Endothelial cell (in vitro differentiated cells): ENCODE data around the gene KRT4. TPM values are rescaled to one million over a fixed set of nuclear protein-coding genes. Genes with fewer than 3 reads are reported as not detected.

Source experiments
- DNase-seq: peaks from one replicate; pipeline ENCODE4 v3.0.0; 2021; ENCODE audit warnings: low spot score
- H3K27ac Mint-ChIP-seq: one replicate; pipeline ENCODE4 v1.8.0; 2021; ENCODE audit warnings: mixed read lengths, inconsistent platforms; ENCODE audit not compliant: unreplicated experiment
- H3K27me3 Mint-ChIP-seq: one replicate; pipeline ENCODE4 v1.8.0; 2021; ENCODE audit warnings: mild to moderate bottlenecking, moderate library complexity, mixed read lengths, inconsistent platforms; ENCODE audit not compliant: unreplicated experiment
- H3K36me3 Mint-ChIP-seq: one replicate; pipeline ENCODE4 v1.8.0; 2021; ENCODE audit warnings: mild to moderate bottlenecking, low read depth, mixed read lengths, inconsistent platforms; ENCODE audit not compliant: unreplicated experiment
- H3K4me1 Mint-ChIP-seq: one replicate; pipeline ENCODE4 v1.8.0; 2021; ENCODE audit warnings: mild to moderate bottlenecking, mixed read lengths, inconsistent platforms; ENCODE audit not compliant: unreplicated experiment
- H3K4me3 Mint-ChIP-seq: one replicate; pipeline ENCODE4 v1.8.0; 2021; ENCODE audit warnings: mild to moderate bottlenecking, mixed read lengths, inconsistent platforms; ENCODE audit not compliant: unreplicated experiment
- H3K9me3 Mint-ChIP-seq: one replicate; pipeline ENCODE4 v1.8.0; 2021; ENCODE audit warnings: mixed read lengths, inconsistent platforms; ENCODE audit not compliant: unreplicated experiment
- total RNA-seq: library from RNA; stranded (reverse); fragmentation: NEBNext Ultra II Directional; extraction: Animal tissue kit (Norgen Biotek cat#: 25700); gene quantifications from one replicate; pipeline ENCODE4 v1.2.1, GENCODE V29; 2021; ENCODE audit not compliant: unreplicated experiment
- TF ChIP-seq, protein P1 (sequence below): fragments of 200-600 bp; sonication (generic); IDR thresholded peaks from one replicate; pipeline ENCODE4 v1.5.0; 2021; ENCODE audit warnings: antibody characterized with exemption; ENCODE audit not compliant: unreplicated experiment

KRT4 gene
- total RNA-seq, 1 donor from 2014 or later, result not detected

DNA sequence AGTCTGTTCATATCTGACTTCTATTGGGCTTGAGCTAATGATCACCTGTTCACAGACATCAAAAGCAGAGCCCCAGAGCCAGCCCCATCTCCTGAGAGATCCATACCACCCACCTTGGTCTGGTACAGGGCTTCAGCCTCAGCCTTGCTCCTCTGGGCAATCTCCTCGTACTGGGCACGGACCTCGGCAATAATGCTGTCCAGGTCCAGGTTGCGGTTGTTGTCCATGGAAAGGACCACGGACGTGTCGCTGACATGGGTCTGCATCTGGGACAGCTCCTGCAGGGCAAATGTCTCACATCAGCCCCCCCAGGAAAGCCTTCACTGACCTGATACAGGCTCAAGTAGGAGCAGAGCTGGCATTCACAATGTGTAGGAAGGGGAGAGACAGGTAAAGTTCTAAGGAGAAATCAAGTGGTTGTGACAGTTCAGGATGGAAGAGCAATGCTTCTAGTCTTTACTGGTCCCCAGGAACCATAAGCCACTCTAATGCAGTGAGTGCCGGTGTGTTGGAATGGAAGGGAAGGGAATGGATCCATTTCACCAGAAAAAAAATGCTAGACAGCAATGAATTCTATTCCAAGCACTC lies 5.2 kb downstream of the KRT4 start:
- Mint-ChIP-seq H3K4me3 (no peak overlapping the region), H3K27ac (no peak overlapping the region), H3K9me3 (no peaks in the 10 kb centered on the region), H3K4me1 (no peaks in the 10 kb centered on the region), H3K27me3 (peaks cover 2% of the 10 kb centered on the region), H3K36me3 (no peaks in the 10 kb centered on the region)
- TF ChIP-seq, protein P1, sequence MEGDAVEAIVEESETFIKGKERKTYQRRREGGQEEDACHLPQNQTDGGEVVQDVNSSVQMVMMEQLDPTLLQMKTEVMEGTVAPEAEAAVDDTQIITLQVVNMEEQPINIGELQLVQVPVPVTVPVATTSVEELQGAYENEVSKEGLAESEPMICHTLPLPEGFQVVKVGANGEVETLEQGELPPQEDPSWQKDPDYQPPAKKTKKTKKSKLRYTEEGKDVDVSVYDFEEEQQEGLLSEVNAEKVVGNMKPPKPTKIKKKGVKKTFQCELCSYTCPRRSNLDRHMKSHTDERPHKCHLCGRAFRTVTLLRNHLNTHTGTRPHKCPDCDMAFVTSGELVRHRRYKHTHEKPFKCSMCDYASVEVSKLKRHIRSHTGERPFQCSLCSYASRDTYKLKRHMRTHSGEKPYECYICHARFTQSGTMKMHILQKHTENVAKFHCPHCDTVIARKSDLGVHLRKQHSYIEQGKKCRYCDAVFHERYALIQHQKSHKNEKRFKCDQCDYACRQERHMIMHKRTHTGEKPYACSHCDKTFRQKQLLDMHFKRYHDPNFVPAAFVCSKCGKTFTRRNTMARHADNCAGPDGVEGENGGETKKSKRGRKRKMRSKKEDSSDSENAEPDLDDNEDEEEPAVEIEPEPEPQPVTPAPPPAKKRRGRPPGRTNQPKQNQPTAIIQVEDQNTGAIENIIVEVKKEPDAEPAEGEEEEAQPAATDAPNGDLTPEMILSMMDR, result no peak
- DNase-seq, result no peak

GRCh38 chr12:52807544-52808470 lies 6.1 kb downstream of the KRT4 start:
- H3K36me3 Mint-ChIP-seq, result no peaks in the 10 kb centered on the region
- H3K27me3 Mint-ChIP-seq, result peaks cover 2% of the 10 kb centered on the region
- TF ChIP-seq, protein P1, result no peak
- no peak overlapping the region for H3K4me3 Mint-ChIP-seq
- no peak for DNase-seq
- no peaks in the 10 kb centered on the region for H3K9me3 Mint-ChIP-seq
- H3K27ac Mint-ChIP-seq, result no peak overlapping the region
- H3K4me1 Mint-ChIP-seq, result no peaks in the 10 kb centered on the region

DNA sequence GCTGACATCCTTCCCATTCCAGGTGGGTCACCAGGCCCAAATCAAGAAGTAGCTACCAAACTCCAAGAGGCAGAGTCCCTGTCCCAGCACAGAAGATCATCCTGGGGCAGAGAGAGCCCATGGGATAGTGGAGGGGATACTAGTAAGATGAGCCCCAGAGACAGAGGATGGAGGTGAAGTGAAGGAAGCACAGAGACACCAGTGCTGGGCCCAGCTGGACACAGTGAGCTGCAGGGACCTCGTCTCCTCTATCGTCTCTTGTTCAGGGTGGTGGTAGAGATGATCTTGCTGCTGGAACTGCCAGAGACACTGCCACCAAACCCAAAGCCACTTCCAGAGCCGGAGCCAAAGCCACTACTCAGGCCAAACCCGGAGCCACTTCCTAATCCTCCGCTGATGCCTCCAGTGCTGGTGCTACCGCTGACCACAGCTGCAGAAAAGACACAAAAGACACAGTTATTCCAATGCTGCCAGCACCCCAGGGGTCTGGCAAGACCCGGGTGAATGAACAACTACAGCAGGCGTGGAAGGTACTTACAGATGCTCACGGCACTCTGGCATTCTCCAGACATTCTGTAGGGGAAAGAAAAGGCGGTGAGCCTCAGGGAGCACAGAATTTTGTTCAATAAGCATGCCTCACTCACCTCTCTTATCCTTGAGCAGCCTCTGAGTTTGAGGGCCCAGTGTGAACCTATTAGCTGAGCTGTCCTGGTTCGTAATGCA lies 6.9 kb downstream of the KRT4 start:
- H3K4me1 Mint-ChIP-seq, result no peaks in the 10 kb centered on the region
- TF ChIP-seq, protein P1, result no peak
- H3K36me3 Mint-ChIP-seq, result no peaks in the 10 kb centered on the region
- no peak overlapping the region for H3K4me3 Mint-ChIP-seq
- no peak overlapping the region for H3K27ac Mint-ChIP-seq
- no peak for DNase-seq
- H3K27me3 Mint-ChIP-seq, result peaks cover 2% of the 10 kb centered on the region
- no peaks in the 10 kb centered on the region for H3K9me3 Mint-ChIP-seq

DNA sequence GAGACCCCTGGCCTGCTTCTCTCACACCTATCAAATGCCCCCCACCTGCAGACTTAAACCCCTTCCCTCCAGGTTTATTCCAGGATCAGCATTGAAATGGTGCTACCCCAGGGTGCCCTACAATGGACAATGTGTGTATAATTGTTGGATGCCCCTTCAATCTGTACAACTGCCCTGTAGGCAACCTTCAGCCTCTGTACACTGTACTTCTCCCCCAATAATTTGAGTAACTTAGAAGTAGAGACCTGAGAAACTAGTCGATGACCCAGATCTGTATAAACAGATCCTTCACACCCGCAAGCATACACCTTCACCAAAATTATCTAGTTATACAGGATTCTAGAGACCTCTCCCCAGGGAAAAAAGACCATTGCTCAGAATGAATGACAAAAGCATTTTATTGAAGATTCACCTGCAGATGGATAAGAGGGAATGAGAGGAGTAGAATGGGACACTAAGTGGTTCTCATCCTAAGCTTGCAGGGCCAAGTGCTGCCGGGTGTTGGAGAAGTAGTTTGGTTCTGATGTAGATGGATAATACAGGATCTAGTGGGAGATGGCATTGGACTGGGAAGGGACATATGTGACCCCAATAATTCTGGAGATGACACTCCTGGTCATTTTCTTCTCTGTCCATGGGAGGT lies 7.6 kb downstream of the KRT4 start:
- Mint-ChIP-seq H3K27ac (no peak overlapping the region), H3K27me3 (peaks cover 2% of the 10 kb centered on the region), H3K9me3 (no peaks in the 10 kb centered on the region), H3K36me3 (no peaks in the 10 kb centered on the region), H3K4me3 (no peak overlapping the region), H3K4me1 (no peaks in the 10 kb centered on the region)
- TF ChIP-seq, protein P1, result no peak
- no peak for DNase-seq
